Measurements from ENCODE around the gene MTR. TPM values are rescaled to one million over a fixed set of nuclear protein-coding genes. Genes with fewer than 3 reads are reported as not detected.
"Not testable (repeated sequence)": the region's sequence is repeated elsewhere in the genome, so short reads cannot be mapped to it uniquely, and the experiment has no call there.

MTR gene
- total RNA-seq, 1 donor from 2014 or later, result 24.1 TPM

- no peak for FAIRE-seq
- DNase-seq (ENCODE audit: low spot score in 2 of 2), result no peak
Observed at GRCh38 chr1:236829085-236829484, 34.0 kb downstream of the MTR start.

- DNase-seq (ENCODE audit: low spot score in 2 of 2), result no peak
- FAIRE-seq, result no peak
Observed at GRCh38 chr1:236830116-236830515, 35.0 kb downstream of the MTR start.

GRCh38 chr1:236830560-236830959 lies 35.5 kb downstream of the MTR start:
- FAIRE-seq, result no peak
- no peak for DNase-seq (ENCODE audit: low spot score in 2 of 2)

GRCh38 chr1:236833575-236833974 lies 38.5 kb downstream of the MTR start:
- DNase-seq (ENCODE audit: low spot score in 2 of 2) (no peak), FAIRE-seq (no peak)

- DNase-seq (ENCODE audit: low spot score in 2 of 2) (no peak), FAIRE-seq (no peak)
Observed at GRCh38 chr1:236834876-236835275, 39.8 kb downstream of the MTR start.

GRCh38 chr1:236835491-236835890 lies 40.4 kb downstream of the MTR start:
- DNase-seq (ENCODE audit: low spot score in 2 of 2) (no peak), FAIRE-seq (no peak)

GRCh38 chr1:236836157-236836556 lies 41.1 kb downstream of the MTR start:
- DNase-seq (ENCODE audit: low spot score in 2 of 2) (no peak), FAIRE-seq (no peak)

- FAIRE-seq (no peak), DNase-seq (ENCODE audit: low spot score in 2 of 2) (no peak)
Observed at GRCh38 chr1:236837115-236837514, 42.0 kb downstream of the MTR start.

- DNase-seq (ENCODE audit: low spot score in 2 of 2) (no peak), FAIRE-seq (no peak)
Observed at GRCh38 chr1:236837897-236838296, 42.8 kb downstream of the MTR start.

GRCh38 chr1:236841341-236841740 lies 46.2 kb downstream of the MTR start:
- DNase-seq (ENCODE audit: low spot score in 2 of 2) (no peak), FAIRE-seq (no peak)

GRCh38 chr1:236844499-236845271 lies 49.6 kb downstream of the MTR start:
- DNase-seq (ENCODE audit: low spot score in 2 of 2), result no peak
- FAIRE-seq, result no peak

GRCh38 chr1:236845830-236846229 lies 50.7 kb downstream of the MTR start:
- no peak for FAIRE-seq
- DNase-seq (ENCODE audit: low spot score in 2 of 2), result no peak

GRCh38 chr1:236848274-236848923 lies 53.3 kb downstream of the MTR start:
- DNase-seq (ENCODE audit: low spot score in 2 of 2) (no peak), FAIRE-seq (no peak)

- FAIRE-seq, result no peak
- no peak for DNase-seq (ENCODE audit: low spot score in 2 of 2)
Observed at GRCh38 chr1:236850077-236850979, 55.2 kb downstream of the MTR start.

- FAIRE-seq, result no peak
- no peak for DNase-seq (ENCODE audit: low spot score in 2 of 2)
Observed at GRCh38 chr1:236851871-236852270, 56.8 kb downstream of the MTR start.

GRCh38 chr1:236853921-236854604 lies 59.0 kb downstream of the MTR start:
- FAIRE-seq, result no peak

GRCh38 chr1:236854605-236854983 lies 59.5 kb downstream of the MTR start:
- DNase-seq (ENCODE audit: low spot score in 2 of 2) (no peak), FAIRE-seq (no peak)

More at GRCh38 chr1:236853921-236854604, 59.0 kb downstream of the MTR start:
- no peak for DNase-seq (ENCODE audit: low spot score in 2 of 2)

- not testable (repeated sequence) for DNase-seq (ENCODE audit: low spot score in 2 of 2); FAIRE-seq
Observed at GRCh38 chr1:236856649-236857048, 61.6 kb downstream of the MTR start.

- FAIRE-seq (no peak), DNase-seq (ENCODE audit: low spot score in 2 of 2) (no peak)
Observed at GRCh38 chr1:236858165-236858564, 63.1 kb downstream of the MTR start.

- no peak for DNase-seq (ENCODE audit: low spot score in 2 of 2)
- FAIRE-seq, result no peak
Observed at GRCh38 chr1:236860101-236860500, 65.0 kb downstream of the MTR start.

All from frontal cortex (tissue), 4 donors.